Measurements from ENCODE around the gene PPP1R12B.
"Not testable (repeated sequence)": the region's sequence is repeated elsewhere in the genome, so short reads cannot be mapped to it uniquely, and the experiment has no call there.

The PPP1R12B gene

DNA sequence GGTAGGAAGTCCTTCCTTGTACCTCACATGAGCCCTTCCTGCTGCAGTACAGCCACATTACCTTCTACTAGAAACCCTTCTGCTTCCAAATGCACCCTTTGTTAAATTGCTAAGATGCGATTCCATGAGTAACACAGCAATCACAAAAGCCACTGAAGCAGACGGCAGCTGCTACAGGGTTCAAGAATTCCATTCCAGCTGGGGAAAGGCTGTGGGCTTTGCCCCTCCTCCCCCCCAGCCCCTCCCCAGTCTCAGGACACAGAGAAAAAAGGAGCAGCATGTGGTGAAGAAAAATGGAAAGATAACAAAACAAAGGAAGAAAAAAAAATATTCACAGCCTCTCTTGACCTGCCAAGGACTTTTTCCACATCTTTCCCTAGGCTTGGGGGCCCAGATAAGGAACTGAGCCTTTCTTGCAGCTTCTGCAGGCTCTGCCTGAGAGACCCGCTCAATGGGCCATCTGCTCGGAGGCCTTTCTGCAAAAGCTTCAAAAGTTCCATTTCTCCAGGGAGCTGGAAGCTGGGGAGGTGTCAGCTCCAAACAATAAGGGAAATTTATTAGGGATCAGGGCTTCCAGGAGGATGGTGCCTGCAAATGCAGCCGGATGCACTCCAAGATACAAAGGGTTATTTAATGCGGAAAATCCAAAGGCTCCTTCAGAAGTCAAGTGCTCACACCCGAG, 289.7 kb downstream of the PPP1R12B start:
- DNase-seq (ENCODE audit: low read depth), result no peak
- H3K4me3 ChIP-seq (ENCODE audit: control insufficient read depth, low read depth, low read length), result no peak overlapping the region
- TF ChIP-seq, protein P1, sequence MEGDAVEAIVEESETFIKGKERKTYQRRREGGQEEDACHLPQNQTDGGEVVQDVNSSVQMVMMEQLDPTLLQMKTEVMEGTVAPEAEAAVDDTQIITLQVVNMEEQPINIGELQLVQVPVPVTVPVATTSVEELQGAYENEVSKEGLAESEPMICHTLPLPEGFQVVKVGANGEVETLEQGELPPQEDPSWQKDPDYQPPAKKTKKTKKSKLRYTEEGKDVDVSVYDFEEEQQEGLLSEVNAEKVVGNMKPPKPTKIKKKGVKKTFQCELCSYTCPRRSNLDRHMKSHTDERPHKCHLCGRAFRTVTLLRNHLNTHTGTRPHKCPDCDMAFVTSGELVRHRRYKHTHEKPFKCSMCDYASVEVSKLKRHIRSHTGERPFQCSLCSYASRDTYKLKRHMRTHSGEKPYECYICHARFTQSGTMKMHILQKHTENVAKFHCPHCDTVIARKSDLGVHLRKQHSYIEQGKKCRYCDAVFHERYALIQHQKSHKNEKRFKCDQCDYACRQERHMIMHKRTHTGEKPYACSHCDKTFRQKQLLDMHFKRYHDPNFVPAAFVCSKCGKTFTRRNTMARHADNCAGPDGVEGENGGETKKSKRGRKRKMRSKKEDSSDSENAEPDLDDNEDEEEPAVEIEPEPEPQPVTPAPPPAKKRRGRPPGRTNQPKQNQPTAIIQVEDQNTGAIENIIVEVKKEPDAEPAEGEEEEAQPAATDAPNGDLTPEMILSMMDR (IDR thresholded peaks at IDR 0.05; ENCODE audit: control insufficient read depth, insufficient read depth, low read depth, low read length, missing control alignments), result no peak

DNA sequence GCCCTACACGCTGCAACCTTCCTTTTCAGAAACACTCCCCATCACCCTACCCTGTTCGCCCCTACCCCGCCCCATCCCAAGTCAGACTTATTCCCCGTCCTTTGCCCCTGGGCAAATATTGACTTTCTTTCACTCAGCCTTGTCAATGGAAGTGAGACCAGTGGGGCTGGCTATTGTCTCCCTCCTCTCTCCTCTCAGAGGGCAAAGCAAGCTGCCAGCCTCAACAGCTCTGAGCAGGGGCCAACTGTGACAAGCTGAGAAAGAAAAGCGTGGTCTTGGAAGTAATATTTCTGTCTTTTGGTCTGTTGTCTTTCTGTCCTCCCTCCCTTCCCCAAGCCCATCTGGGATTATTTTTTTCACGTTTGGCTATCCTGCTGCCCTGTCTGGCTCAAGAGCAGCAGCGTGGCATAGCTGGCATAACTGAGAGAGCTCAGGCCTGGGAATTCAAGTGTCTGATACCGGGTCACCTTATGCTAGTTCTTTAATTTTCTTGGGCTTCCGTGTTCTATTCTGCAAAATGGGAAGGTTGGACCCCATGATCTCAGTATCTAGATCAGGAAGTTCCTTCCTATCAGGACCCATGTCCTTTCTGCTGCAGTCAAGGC, 290.3 kb downstream of the PPP1R12B start:
- not testable (repeated sequence) for H3K4me3 ChIP-seq (ENCODE audit: control insufficient read depth, low read depth, low read length); DNase-seq (ENCODE audit: low read depth)

DNA sequence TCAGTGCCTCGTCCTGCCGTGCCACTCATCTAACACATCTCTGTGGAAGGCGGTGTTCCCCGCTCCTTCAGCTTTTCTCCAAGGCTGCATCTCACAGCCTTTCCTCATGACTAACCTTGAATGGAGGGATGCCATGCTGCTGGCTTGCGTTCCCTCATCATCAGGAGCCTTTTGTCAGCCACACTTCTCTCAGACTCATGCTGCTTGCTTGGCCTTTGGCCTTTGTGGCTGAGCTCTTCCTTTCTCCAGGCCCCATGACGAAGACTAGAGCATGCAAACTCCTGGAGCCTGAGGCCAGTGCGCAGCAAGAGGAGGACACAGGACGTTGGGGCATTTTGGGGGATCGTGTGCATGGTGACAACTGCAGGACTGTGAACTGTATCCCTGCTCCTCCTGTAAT, 291.0 kb downstream of the PPP1R12B start:
- H3K4me3 ChIP-seq (ENCODE audit: control insufficient read depth, low read depth, low read length), result no peak overlapping the region
- TF ChIP-seq, protein P1 (IDR thresholded peaks at IDR 0.05; ENCODE audit: control insufficient read depth, insufficient read depth, low read depth, low read length, missing control alignments), result no peak
- no peak for DNase-seq (ENCODE audit: low read depth)

DNA sequence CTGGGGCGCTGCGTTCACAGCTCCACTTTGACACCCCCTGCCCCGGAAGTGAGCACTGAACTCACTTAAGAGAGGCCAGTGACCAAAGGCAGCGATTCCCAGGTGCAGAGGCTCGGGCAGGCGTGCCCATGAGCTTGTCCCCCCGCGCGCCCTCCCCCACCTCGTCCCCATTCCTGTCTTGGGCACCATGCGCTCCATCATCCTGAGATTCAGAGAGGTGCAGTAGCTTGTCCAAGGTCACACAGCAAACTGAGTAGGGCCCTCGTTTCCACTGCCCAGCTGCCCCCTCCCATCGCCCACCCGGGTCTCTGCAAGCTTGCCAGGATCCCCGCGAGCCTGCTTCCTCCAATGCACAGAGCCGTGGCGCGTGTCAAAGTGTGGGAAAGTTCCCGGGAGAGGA, 293.7 kb downstream of the PPP1R12B start:
- no peak overlapping the region for H3K4me3 ChIP-seq (ENCODE audit: control insufficient read depth, low read depth, low read length)
- DNase-seq (ENCODE audit: low read depth), result no peak
- TF ChIP-seq, protein P1 (IDR thresholded peaks at IDR 0.05; ENCODE audit: control insufficient read depth, insufficient read depth, low read depth, low read length, missing control alignments), result no peak
